ENCODE measurements around the gene DLEC1. TPM values are rescaled to one million over a fixed set of nuclear protein-coding genes. Genes with fewer than 3 reads are reported as not detected.

The DLEC1 gene
- total and polyA plus RNA-seq, 2 of the 4 experiments (the other 2 are of a cell fraction) = 0.03 TPM; not detected in 1

DNA sequence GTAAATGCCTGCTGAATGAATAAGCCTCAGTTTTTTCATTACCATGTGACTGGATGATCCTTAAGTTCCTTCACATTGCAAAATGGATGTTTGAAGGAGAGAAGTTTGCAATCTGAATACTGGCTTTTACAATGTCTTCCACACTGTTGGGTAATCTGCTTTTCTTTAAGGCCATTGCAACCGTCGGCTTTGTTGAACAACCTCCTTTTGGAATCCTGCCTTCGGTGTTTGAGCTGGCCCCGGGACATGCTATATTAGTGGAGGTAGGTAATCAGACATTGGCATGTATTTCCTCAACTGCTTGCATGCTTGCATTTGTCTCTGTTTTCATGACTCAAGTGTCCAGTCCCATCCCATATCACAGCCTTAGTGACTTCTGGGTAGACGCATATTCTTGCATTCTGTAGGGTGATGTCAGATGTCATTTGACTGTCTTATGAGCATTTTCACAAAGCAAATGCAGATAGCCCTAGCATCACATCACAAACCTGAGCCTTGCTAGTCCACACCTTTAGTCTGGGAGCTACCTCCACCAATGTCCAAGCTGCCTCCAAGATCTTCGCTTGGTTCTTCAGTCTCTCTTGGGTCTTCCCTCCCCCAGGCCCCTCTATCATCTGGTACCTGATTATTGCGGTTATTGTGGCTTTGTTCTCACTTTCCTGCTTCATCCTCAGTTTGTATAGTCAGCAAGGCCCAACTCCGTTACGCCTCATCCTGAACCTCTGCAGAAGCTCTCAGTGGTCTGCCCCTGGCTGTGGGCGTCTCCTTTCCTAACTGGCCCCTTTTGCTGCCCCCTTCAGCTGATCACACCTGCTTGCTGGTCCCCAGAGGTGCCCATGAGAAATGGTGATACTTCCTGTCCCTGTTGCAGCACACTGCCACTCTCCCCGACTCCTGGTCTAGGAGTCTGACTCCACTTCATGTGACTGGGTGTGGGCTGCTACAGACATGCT, 49.4 kb downstream of the DLEC1 start (continued):
- no peak for TF ChIP-seq MAFK (IDR thresholded peaks at IDR 0.05; ENCODE audit: low read depth, low read length)

DNA sequence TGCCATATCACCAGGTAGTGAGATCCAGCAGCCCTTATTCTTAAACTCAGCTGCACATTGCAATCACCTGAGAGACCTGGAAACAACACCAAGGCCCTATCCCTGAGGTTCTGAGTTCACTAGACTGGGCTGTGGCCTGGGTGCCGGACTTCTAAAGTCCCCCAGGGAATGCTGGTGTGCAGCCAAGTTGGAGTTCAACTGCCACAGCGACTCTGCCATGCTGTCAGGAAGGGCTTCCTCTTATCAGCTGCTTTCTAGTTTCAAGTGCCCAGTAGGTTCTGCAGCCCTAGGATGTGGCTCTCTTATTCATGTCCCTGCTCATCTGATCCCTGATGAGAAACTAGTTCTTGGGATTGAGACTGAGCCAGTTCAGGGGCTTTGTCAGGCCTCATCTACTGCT, 50.2 kb downstream of the DLEC1 start:
- intact Hi-C loops (cut with micrococcal nuclease) (no loop called here), in situ Hi-C loops (cut with MboI; ENCODE audit: low sequenced_read_pairs) (no loop called here), dilution Hi-C loops (cut with HindIII; ENCODE audit: low sequenced_read_pairs, unreplicated experiment) (no loop called here)
- Histone ChIP-seq H3K9ac (ENCODE audit: low read depth, low read length) (no peak overlapping the region), H3K18ac (ENCODE audit: low read depth, low read length) (no peak overlapping the region), H2AK5ac (ENCODE audit: low read depth, low read length) (no peak overlapping the region), H3K27me3 (ENCODE audit: control insufficient read depth, insufficient read depth, low read length) (peaks cover 17% of the 10 kb centered on the region), H2BK15ac (ENCODE audit: low read depth, low read length) (no peak overlapping the region), H3K14ac (replicated peaks; ENCODE audit: low read depth, low read length) (no peak overlapping the region), H3K9me3 (ENCODE audit: control insufficient read depth, insufficient read depth, low read length) (no peaks in the 10 kb centered on the region), H3K4ac (ENCODE audit: low read depth, low read length) (no peak overlapping the region), H4K5ac (ENCODE audit: low read depth, low read length) (no peak overlapping the region), H4K8ac (ENCODE audit: low read depth in 2 of 2, low read length in 2 of 2) (no peak overlapping the region), H3K56ac (ENCODE audit: extremely low read depth, insufficient read depth, low read length) (no peak overlapping the region), H2BK120ac (ENCODE audit: low read depth, low read length) (no peak overlapping the region), H3K79me1 (ENCODE audit: low read depth in 1 of 2, low read length in 2 of 2) (no peaks in the 10 kb centered on the region), H2BK5ac (ENCODE audit: low read depth, low read length, poor library complexity, severe bottlenecking) (no peak overlapping the region), H3K4me3 (ENCODE audit: insufficient read depth, low read depth, low read length) (no peak overlapping the region), H3K27ac (ENCODE audit: insufficient read depth, low read length) (no peak overlapping the region), H3K4me1 (ENCODE audit: control insufficient read depth, insufficient read depth, low read length) (no peaks in the 10 kb centered on the region), H3K4me2 (ENCODE audit: low read depth, low read length) (no peak overlapping the region), H4K91ac (ENCODE audit: insufficient read depth, low read depth, low read length) (no peak overlapping the region), H3K9me1 (ENCODE audit: insufficient read depth, low read length) (no peaks in the 10 kb centered on the region), H4K20me1 (ENCODE audit: insufficient read depth, low read length) (no peaks in the 10 kb centered on the region), H2BK20ac (ENCODE audit: low read depth, low read length) (no peak overlapping the region), H3K36me3 (ENCODE audit: control insufficient read depth, insufficient read depth, low read length) (no peaks in the 10 kb centered on the region), H2AFZ (replicated peaks; ENCODE audit: low read length, poor library complexity) (no peak overlapping the region), H3K23ac (ENCODE audit: low read depth, low read length) (no peak overlapping the region), H2AK9ac (replicated peaks; ENCODE audit: low read depth, low read length, poor library complexity) (no peak overlapping the region)
- DNase-seq = no peak
- no peak for TF ChIP-seq RAD21 (IDR thresholded peaks at IDR 0.05; ENCODE audit: low read length)
- TF ChIP-seq RCOR1 (IDR thresholded peaks at IDR 0.05; ENCODE audit: insufficient replicate concordance, low read length) = no peak
- TF ChIP-seq MXI1 (IDR thresholded peaks at IDR 0.05; ENCODE audit: borderline replicate concordance, low read depth, low read length) = no peak
- TF ChIP-seq POLR2A (IDR thresholded peaks at IDR 0.05; ENCODE audit: low read depth, low read length) = no peak
- no peak for TF ChIP-seq ELK1 (IDR thresholded peaks at IDR 0.05; ENCODE audit: borderline replicate concordance, low read depth, low read length)
- no peak for TF ChIP-seq CHD1 (IDR thresholded peaks at IDR 0.05; ENCODE audit: low read depth, low read length)
- TF ChIP-seq, protein P1, sequence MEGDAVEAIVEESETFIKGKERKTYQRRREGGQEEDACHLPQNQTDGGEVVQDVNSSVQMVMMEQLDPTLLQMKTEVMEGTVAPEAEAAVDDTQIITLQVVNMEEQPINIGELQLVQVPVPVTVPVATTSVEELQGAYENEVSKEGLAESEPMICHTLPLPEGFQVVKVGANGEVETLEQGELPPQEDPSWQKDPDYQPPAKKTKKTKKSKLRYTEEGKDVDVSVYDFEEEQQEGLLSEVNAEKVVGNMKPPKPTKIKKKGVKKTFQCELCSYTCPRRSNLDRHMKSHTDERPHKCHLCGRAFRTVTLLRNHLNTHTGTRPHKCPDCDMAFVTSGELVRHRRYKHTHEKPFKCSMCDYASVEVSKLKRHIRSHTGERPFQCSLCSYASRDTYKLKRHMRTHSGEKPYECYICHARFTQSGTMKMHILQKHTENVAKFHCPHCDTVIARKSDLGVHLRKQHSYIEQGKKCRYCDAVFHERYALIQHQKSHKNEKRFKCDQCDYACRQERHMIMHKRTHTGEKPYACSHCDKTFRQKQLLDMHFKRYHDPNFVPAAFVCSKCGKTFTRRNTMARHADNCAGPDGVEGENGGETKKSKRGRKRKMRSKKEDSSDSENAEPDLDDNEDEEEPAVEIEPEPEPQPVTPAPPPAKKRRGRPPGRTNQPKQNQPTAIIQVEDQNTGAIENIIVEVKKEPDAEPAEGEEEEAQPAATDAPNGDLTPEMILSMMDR (conservative IDR thresholded peaks at IDR 0.05; ENCODE audit: low read depth, low read length) = no peak
- no peak for TF ChIP-seq RFX5 (IDR thresholded peaks at IDR 0.05; ENCODE audit: low read depth, low read length)
- no peak for TF ChIP-seq FOS (IDR thresholded peaks at IDR 0.05; ENCODE audit: low read depth, low read length)
- TF ChIP-seq CEBPB (IDR thresholded peaks at IDR 0.05; ENCODE audit: low read depth, low read length) = no peak
- TF ChIP-seq NFE2L2 (IDR thresholded peaks at IDR 0.05; ENCODE audit: low read depth, low read length) = no peak
- CTCF ChIA-PET = no interaction called here
- BruUV-seq (replicated peaks) = no TSS peak
- no peak for ATAC-seq (ENCODE audit: low read depth)
- POLR2A ChIA-PET (ENCODE audit: unreplicated experiment) = no interaction called here
- 60% methylated on average over 1 of the region's 2 CpGs; no CpG with 5 or more reads in 1 of the 2 experiments for WGBS, 2 experiments (ENCODE audit: extremely low coverage in 2 of 2, insufficient read length in 1 of 2)
